Measurements from ENCODE around the gene ADCY3.

Gene ADCY3

DNA sequence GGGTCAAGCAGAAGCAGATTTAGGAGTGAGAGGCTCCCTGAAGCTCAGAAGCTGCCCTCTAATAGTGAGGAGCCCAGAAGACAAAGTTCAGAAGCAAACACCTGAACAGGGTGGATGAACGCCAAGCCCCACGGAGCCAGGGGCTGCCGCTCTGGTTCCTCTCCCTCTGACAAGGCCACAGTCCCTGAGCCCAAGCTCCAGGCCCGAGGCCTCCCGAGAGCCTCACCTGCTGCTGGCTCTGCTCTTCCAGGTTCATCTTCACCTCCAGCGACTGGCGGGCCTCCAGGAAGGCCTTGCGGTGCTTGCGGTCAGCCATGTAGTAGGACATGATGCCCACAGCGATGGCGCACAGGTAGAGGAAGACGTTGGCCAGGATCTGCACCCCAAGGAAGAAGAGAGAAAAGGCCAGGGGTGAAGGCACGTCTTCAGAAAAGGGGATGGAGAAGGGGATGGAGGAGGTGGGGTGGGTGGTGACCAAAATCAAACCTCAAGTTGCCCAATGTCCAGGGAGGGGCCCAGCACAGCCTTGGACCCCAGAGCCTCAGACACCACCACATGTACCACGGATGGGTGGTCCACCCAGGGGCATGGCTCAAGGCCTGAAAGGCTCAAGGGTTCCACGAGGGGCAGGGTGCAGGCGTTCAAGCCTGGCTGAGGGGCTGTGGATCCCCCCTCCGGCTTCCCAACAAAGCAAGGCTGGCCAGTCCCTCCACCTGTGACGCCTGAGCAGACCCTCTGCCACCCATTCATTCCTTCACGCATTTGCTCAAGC, 47.5 kb downstream of the ADCY3 start:
- no peak for FAIRE-seq

DNA sequence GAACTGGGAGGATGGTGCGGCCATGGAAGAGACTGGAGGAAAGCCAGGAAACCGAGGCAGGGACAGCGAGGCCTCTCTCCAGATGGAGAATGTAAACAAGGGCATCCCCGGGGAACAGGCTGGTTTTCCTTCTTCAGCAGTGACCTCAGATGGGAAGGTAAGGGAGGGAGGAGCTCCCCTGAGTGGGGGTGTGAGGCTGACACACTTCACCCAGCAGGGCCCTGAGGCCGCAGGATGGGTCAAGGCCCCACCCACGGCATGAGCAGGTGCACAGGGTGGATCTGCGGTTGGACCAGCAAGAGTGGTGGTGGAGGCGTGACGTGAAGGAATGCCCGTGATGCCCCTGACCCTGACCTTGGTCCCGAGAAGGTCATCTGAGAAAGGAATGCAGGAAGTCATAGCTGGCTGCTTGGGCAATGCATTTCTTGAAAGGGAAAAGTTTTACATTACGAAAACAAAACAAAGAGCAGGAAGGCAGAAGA, 48.1 kb downstream of the ADCY3 start:
- FAIRE-seq: no peak

DNA sequence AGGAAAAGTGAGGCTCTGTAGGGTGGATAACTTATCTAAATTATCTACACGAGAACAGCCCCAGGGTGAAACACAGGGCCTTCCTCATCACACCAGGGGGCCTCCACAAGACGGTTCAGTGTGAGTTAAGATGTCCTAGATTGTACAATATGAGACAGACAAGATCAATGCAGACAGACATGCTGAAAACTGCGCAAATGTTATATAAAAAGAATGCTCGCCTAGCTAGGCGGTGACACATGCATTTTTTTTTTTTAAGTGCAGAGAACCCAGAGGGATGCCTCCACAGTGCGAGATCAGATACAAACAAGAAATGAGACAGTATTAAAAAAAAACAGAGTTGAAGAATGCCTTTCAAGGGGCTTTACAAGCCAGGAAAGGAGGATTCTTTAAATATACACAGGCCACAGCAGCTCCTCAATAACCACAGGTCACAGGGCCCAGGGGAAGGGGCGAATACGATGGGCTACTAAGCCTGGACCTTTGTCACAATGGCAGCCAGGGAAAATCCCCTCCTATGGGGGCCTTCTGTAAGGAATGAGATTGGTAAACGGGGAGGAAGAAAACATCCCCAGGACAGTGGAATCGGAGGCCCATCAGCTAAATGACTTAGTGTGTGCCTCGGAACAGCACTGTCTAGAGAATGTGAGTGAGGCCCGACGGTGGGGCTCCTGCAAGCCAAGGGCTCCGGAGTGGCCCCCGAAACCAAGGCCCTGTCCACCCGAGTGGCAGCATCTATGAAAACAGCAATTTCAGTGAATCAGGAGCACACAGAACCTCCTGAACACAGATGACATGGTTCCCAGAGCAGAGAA, 48.9 kb downstream of the ADCY3 start:
- FAIRE-seq: no peak

DNA sequence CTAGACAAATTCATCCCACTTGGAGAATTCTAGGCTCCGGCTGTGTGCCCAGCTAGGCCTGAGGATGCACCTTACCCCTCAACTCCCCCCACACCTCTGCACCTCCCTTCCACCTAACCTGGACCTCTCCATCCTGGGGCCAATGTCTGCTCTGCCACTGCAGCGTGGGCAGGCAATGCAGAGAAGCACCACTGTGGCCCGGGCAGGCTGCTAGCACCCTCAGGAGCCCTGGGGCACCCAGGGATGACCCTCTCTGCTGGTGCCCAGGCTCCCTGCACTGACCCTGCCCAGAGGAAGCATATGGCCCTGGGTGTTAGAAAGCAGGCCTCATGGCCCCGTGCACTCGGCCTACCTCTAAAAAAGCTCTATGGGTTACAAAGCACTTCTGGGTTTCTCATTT, 49.6 kb downstream of the ADCY3 start:
- no peak for FAIRE-seq

DNA sequence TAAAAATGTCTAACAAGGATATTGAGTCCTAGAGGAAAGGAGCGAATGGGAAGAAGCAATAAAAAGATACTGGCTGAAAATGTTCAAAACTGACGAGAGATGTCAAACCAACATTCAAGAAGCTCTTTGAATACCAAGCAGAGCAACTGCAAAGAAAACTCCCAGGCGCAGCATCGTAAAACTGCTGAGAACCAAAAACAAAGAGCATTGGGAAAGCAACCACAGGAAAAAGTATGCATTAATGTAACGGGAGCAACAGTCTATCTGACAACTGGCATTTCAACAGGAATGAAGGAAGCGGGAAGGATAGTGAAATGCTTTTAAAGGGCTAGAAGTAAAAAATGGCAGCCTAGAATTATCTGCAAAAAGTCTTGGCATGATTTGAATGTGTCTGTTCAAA, 53.1 kb downstream of the ADCY3 start:
- FAIRE-seq: no peak

DNA sequence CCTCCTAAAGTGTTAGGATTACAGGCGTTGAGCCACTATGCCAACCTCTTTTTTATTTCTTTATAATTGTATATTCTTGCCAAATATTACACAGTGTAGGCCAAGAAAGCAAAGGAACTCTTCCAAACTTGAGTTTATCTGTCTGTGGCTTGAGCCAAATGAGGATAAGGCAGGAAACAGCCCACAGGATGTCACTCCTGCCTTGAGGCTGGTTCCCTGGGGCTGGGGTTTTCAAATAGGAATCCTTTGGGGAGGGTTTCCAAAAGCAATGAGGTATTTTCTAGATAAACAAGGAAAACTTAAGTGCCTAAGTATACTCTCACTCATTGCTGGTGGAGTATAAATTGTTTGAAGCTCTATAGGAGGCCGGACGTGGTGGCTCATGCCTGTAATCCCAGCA, 56.4 kb downstream of the ADCY3 start:
- no peak for FAIRE-seq

DNA sequence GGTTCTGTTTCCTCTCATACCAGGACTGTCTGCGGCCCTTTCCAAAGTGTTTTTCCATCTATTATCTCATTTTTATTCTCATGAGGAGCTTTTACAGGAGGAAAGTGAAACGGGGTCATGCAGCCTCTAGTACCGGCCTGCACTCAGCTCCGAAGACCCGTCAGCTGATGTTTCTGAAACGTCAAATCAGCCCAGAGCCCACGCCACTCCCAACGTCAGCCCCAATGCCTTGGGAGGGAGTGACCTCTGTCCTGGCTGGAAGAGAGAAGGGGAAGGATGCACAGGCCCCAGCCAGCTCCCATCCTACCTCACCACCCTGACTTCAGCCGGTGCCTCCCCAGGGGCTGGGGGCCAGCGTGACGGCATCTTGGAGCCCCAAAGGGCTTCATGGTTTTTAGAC, 58.5 kb downstream of the ADCY3 start:
- no peak for FAIRE-seq

DNA sequence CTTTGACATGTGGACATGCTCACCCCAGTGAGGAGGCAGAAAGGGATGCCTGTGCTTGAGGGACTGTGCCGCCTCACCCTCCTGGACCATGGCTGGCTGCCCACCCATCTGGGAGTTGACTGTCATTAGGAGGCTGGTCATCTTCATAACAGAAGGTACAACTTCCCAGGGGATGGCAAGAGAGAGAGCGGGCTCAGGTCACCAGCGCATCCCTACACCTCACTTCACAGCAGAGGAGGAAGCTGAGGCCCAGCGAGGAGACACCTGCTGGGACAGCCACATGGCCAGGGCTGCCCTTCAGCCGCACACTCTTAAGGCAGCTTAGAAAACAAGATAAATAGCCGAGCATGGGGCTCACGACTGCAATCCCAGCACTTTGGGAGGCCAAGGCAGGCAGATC, 59.4 kb downstream of the ADCY3 start:
- FAIRE-seq: no peak

DNA sequence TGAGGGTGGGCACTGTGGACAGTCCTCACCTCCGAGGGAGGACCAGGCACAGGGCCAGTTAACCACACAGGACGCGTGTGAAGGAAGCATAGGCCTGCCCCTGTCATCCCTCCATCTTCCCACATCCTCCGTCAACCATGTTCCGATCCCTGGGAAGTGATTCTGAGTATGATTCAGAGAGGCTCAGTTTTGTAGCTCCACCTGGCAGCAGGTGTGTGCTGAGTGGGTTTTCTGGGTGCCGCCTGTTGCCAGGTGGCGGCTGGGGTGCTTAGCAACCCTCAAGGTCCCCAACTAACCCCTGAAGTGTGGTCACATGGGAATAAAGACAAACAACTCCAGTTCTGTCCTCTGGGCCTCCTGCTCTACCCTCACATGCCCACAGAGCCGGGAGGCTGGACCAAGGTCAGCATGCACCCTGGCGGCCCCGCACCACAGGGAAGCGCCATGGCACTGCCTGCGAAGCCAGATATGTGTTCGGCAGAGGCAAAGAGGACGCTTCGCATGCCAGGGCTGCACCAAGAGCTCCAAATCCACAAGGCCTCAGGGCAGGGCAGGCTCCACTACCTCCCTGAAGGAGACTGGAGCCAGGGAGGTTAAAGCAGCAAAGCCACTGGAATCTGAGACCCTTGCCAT, 60.0 kb downstream of the ADCY3 start:
- no peak for FAIRE-seq

DNA sequence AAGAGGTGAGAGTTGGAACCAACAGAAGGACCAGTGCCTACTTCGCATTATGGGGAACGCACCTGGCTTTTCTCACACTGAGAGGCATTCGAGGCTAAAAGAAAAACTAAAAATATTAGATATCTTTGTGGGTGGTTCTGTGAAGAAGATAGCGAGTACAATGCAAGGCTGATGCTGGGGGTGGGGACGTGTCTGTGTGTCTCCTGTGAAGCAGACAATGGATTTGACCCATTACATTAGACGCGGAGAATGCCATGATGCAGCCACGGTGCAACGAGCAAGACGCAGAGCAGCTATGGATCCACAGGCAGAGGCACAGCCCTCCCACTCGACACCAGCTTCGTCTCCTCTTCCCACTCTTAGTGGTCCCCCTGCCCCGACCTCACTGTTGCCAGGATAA, 61.0 kb downstream of the ADCY3 start:
- FAIRE-seq: no peak

DNA sequence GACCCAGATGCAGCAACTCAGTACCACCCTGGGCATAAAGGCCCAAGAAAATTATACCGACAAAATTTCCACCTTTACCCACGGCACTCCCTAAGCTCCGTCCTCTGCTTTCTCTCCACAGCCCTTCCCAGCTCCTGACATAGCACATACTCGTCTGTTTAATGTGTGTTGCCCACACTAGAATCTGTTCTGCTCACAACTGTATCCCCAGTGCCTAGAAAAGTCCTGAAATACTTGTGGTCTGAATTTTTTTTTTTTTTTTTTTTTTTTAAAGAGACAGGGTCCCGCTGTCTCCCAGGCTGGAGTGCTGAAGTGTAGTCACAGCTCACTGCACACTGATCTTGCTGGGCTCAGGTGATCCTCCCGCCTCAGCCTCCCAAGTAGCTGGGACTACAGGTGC, 62.3 kb downstream of the ADCY3 start:
- FAIRE-seq: no peak

DNA sequence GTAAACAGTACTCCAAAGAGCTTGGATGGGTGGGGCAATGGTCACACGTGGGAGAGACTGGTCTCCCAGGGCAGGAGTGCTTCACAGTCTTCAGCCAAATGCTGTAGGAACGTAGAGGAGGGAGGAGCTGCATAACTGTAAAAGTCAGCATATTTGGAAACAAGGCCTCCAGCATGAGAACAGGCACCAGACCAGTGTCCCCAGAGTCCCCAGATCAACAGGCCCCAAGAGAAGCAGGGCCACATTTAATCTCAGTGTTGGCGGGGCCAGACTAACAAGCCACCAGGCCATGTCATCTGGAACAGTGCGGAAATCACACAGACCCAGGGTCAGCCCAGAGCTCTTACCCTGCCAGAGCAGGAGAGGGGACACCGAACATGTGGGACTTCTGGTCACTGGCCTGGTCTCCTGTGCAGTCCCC, 63.2 kb downstream of the ADCY3 start:
- no peak for FAIRE-seq

DNA sequence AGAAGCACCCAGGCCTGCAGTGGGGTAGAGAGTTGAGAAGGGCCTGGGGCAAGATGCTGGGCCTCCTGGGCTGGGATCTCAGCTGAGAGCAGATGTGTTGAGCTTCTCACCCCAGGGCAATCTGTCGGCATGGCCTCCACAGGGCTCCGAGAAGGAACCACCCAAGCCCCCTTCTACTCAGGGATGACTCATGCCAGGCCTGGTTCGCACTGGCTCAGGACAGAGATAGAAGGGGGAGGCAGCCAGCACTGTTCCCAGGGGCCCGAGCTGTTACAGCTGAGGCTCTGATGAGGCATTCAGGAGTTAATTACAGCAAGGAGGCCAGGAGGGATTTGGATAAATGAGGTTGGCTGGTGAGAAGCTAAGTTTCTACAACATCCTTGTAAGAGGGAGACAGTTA, 64.3 kb downstream of the ADCY3 start:
- no peak for FAIRE-seq

DNA sequence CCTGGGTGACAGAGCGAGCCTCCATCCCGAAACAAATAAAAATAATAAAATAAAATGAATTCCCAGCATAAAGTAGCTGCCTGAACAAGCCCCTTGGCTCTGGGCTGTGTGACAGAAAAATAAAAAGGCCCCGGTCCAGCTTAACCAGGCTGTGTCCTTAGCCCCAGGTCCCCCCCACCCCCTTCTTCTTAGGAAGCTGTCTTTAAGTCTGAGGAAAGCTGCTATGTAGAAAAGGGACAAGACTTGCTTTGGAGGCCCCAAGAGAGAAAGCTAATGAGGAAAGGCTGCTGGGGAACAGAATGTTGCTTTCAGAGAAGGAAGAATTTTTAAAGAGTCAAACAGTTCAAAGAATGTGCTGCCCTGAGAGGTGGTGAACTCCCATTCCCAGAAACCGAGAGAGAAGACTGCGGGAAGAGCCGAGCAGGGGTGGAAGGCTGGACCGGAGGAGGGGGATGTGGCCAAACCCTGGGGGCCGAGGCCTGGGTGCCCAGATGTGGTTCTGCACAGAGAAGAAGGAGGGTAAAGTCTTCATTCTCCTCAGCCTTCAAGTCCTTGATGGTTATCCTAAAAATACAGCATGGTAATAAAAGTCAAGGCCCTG, 64.9 kb downstream of the ADCY3 start:
- no peak for FAIRE-seq

DNA sequence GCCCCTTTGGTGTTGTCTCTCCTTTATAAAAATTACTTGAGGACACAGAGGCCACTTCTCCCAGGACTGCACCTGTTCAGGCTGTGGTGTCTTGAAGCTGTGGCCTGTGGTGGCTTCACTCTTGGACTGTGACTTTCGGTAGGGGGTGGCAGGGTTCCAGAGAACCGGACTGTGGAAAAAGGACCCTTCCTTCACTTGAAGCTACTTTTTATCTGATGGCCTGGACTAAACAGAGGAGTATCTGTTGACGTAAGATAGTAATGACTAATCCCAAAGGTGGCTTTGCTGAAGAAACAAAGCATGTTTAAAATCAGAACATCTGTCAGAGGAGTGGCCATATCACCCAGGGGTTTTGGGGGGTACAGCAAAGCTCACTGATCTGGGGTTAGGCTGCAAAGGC, 66.0 kb downstream of the ADCY3 start:
- FAIRE-seq: no peak

DNA sequence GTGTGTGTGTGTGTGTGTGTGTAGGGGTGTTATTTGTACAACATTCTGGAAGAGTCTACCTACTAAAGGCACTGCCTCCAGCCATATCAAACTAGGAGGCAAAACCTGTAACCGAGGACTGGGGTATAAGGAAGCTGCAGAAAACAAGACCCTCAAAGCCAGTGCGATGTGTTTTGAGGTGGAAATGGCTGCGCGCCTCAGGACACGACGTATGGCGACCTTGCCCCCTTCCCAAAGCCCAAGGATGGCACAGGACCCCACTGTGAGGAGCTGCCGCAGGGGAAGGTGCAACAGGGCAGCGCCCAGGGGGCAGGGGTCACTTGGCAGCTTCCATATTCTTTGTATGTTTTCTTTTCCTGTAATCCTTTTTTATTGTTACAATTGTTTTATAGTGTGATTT, 67.0 kb downstream of the ADCY3 start:
- FAIRE-seq: no peak

DNA sequence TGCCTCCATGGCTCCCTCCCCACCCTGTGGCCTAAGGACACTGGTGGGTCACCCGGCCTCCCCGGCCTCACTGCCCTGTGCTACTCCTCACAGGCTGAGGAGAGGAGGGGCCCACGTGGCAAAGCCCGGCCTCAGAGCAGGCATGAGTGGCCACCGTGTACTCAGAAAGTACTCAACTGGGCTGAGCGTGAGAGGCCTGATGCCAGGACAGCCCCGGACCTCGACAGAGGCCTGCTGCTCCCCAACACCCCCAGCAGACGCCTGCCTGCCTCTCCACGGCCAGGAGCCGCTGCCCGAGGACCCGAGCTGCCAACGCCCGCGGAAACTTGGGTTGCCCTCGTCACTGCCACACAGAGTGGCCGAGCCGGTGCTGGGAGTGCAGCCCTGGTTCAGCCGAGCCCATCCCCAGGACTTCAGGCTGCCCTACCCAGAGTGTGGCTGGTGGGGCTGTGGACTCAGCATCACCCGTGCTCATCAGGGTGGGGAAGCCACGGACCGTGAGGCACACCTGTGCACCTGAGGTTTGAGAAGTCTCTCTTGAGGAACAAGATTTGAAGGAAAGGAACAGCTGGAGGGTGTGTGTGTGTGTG, 67.5 kb downstream of the ADCY3 start:
- FAIRE-seq: no peak

DNA sequence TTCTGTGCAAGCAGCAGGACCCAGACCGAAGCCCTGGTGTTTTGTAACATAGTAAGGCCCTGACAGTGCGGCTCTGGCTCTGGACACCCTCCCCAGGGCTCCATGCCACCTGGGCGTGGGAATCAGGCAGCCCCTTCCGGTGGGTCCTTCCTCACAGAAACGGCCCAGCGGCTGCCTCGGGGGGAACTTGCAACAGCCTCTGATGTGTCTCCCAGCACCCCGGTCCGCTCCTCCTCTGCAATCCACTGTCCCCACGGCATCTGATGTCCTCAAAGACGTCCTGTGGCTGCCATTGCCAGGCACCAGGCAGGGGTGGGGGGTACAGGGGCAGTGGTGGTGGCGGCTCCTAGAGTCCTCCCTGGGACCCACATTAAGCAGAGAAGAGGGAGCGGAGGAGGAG, 68.0 kb downstream of the ADCY3 start:
- no peak for FAIRE-seq

DNA sequence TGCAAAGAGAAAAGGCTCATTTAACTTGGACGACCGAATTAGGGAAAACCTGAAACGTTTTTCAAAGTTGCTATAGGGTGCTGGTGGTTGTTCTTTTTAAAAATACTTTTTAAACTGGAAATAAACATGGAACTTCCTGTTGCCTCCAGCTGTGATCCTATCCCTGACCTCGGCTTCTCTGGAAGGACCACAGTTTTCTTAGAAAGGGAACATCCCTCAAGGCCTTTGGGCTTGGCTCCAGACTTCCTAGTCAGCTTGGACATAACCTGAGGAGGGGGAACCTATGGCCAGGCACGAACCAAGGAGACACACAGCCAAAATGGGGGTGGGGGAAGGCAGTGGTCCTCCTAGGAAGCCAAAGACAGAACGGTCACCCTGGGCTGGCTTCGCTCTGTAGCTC, 69.1 kb downstream of the ADCY3 start:
- FAIRE-seq: no peak

DNA sequence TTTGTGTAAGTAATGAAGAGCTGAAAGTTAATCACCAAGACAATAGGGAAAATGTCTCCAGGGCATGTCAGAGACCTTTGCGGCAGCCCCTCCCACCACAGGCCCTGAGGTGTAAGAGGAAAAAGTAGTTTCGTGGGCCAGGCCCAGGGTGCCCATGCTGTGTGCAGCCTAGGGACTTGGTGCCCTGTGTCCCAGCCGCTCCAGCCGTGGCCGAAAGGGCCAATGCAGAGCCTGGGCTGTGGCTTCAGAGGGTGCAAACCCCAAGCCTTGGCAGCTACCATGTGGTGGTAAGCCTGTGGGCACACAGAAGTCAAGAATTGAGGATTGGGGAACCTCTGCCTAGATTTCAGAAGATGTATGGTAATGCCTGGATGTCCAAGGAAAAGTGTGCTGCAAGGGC, 74.3 kb downstream of the ADCY3 start:
- no peak for FAIRE-seq

DNA sequence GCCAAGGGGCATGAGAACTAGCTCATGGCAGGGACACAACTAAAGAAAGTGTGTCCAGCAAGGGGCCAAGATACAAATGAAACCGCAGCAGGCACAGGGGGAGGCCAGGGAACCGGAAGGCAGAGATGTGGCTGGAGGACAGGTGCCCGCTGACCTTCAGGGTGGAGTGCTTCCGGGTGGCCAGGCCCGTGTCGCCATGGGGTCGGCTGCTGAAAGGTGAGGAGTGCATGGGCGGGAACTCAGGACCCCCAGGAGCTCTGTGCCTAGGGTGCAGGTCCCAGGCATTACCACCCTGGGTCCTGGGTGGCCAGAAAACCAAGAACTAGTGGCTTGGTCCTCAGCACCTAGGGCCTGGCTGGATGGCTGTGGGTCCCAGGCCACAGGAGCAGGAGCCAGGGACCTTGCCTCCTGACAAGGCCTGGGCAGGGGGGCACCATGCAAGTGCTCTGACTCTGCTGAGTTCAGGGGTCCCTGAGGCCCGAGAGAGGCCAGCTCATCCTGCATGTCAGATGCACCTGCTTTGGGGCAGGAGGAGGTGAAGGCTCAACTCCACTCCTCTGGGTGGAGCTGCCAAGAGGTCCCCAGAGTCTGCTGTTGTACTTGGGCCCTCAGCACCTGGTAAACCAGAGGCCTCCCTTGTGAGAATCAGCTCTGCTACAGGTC, 75.9 kb downstream of the ADCY3 start:
- no peak for FAIRE-seq

DNA sequence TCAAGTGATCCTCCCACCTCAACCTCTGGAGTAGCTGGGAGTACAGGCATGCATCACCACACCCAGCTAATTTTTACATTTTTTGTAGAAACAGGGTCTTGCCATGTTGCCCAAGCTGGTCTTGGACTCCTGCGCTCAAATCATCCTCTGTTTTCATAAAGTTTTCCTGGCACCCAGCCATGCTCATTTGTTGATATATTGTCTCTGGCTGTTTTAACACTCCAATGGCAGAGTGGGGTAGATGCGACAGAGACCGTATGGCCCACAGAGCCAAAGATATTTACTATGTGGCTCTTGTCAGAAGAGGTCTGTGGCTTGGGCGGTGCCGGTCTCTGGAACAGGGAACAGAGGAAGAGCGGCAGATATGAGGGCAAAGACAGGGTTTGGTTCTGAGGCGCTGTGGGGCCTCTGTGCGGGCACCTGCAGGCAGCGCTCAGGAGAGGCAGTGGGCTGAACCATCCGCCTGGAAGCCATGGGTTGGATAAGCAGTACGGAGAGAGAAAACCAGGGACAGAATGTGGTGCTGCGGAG, 76.6 kb downstream of the ADCY3 start:
- no peak for FAIRE-seq
